GM18508 (cell line): ENCODE results near the gene ZNF823.
"Not testable (repeated sequence)": the region's sequence is repeated elsewhere in the genome, so short reads cannot be mapped to it uniquely, and the experiment has no call there.

ENCODE experiments used
- ATAC-seq: cut with Tn5 transposase; IDR thresholded peaks from one replicate; pipeline ENCODE4 v1.9.1; 2021; ENCODE audit warnings: moderate number of reproducible peaks; ENCODE audit not compliant: insufficient read depth, unreplicated experiment

The ZNF823 gene

DNA sequence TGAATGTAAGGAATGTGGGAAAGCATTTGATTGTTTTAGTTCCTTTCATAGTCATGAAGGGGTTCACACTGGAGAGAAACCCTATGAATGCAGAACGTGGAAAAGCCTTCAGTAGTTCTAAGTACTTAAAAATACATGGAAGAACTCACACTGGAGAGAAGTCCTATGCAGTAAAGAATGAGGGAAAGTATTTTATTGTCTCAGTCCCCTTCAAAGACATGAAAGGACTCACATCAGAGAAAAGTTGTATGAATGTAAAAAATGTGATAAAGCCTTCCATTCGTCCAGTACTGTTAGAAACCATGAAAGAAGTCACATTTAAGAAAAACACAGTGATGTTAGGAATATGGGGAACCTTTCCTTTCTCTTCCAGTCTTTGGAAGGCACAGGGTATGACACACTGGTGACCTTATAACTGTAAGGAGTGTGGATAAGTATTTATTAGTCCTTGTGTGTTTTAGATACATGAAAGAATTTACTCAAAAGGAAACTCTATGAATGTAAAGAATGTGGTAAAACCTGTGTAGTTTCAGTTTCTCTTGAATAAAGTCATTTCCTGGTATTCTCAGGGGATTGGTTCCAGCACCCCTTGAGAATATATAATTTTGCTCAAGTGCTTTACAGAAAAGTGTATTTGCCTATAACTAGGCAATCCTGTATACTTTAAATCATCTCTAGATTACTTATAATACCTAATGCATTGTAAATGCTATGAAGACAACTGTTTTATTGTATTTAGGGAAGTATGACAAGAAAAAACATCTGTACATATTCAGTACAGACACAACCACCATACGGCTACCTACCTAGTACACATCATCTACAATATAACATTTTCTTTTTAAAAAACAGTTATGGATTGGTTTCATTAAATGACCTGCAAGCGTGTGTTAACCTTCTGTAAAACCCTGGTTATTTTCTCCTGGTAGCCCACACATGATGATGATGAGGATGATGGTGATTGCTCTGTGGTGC, 52.8 kb downstream of the ZNF823 start:
- no peak for ATAC-seq

- ATAC-seq: no peak
Measured at GRCh38 chr19:11684987-11685675, 53.6 kb downstream of the ZNF823 start.

- no peak for ATAC-seq
Measured at GRCh38 chr19:11680689-11681302, 58.0 kb downstream of the ZNF823 start.

DNA sequence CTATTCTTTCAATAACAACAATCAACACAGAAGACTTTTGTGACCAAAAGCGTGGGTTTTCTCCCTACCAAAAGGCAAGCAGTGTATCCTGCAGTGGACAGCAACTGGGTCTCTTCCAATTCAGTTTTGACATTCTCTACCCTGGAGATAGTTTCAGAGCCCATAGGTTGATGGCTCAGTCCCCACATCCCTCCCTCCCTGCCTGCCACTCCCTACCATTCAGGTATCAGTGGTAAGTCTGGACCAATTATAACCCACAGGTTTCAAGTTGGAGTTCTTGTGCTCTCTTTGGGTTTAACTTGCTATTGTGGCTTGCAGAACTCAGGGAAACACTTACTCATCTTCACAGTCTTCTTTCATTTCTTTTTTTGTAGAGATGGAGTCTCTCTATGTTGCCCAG, 60.2 kb downstream of the ZNF823 start:
- ATAC-seq: no peak

DNA sequence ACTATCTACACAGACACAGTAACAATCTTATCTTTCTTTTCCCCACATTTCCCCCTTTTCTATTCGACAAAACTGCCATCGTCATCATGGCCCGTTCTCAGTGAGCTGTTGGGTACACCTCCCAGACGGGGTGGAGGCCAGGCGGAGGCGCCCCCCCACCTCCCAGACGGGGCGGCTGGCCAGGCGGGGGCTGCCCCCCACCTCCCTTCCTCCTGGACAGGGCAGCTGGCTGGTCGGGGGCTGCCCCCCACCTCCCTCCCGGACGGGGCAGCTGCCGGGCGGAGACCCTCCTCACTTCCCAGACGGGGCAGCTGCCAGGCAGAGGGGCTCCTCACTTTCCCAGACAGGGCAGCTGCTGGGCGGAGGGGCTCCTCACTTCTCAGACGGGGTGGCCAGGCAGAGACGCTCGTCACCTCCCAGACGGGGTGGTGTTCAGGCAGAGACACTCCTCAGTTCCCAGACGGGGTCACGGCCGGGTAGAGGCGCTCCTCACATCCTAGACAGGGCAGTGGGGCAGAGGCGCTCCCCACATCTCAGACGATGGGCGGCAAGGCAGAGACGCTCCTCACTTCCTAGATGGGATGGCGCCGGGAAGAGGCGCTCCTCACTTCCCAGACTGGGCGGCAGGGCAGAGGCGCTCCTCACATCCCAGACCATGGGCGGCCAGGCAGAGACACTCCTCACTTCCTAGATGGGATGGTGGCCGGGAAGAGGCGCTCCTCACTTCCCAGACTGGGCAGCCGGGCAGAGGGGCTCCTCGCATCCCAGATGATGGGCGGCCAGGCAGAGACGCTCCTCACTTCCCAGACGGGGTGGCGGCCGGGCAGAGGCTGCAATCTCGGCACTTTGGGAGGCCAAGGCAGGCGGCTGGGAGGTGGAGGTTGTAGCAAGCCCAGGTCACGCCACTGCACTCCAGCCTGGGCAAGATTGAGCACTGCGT, 61.8 kb downstream of the ZNF823 start:
- ATAC-seq: not testable (repeated sequence)

DNA sequence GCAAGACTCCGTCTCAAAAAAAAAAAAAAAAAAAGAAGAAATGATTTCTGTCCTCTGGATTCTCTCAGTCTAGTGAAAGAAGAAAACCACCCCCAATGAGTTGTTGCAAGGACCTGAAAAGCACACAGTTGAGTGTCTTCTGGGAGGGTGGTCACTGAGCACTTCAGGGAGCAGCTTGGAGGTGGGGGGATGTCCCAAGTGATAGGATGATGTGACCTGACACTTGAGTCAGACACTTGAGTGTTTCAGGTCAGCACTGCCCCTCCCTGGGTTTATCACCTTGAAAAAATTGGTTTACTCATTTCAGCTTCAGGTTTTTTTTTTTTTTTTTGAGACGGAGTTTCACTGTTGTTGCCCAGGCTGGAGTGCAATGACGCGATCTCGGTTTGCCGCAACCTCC, 63.2 kb downstream of the ZNF823 start:
- ATAC-seq: no peak

DNA sequence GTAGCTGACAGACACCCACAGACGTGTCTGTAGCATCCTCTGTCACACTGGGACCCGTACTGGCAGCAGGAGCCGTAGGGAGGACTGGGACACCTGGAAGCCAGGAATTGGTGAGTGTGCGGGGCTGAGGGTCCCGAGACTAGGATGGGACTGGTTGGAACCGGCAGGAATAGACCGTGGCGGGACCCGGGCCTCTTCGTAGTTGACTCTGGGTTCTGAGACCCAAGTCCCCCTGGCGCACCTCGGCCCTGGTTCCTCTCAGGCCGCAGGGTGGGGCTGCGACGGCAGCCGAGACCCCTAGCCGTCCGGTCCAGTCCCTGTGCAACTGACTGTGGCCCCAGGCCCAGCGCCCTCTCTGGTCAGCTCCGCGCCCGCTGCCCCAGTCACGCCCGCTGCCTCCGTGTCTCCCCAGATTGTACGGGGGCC, 64.7 kb downstream of the ZNF823 start:
- ATAC-seq: no peak

GRCh38 chr19:11673608-11674041, 65.1 kb downstream of the ZNF823 start:
- ATAC-seq: no peak
